Transverse colon (tissue), 4 donors: ENCODE data around the gene DYTN.

Experiments
- CTCF ChIP-seq, 5 experiments: fragments of 200-600 bp in 3 of 5; fragments of 450-650 bp in 2 of 5; sonication (generic) in 3 of 5; IDR thresholded peaks; 1 replicate in 2 of 5; 2 replicates in 3 of 5; pipeline ENCODE4 v1.5.1; 2016 to 2017; ENCODE audit warnings: antibody characterized with exemption in 5 of 5, inconsistent platforms in 3 of 5, mild to moderate bottlenecking in 2 of 5, moderate library complexity in 1 of 5
- POLR2AphosphoS5 ChIP-seq, 3 donors: sonication (generic); formaldehyde crosslinking; IDR thresholded peaks; one replicate each; pipeline ENCODE4 v1.6.1; 2016; ENCODE audit warnings: antibody characterized with exemption in 3 of 3

- TF ChIP-seq CTCF (IDR thresholded peaks at IDR 0.05) (no peak), POLR2AphosphoS5 (IDR thresholded peaks at IDR 0.05) (no peak)
Observed at GRCh38 chr2:206756816-206757215, 38.6 kb upstream of the DYTN start.
